ENCODE measurements around the gene PROP1. TPM values are rescaled to one million over a fixed set of nuclear protein-coding genes. Genes with fewer than 3 reads are reported as not detected.

Gene PROP1
- total RNA-seq, 1 donor from 2014 or later, result not detected

DNA sequence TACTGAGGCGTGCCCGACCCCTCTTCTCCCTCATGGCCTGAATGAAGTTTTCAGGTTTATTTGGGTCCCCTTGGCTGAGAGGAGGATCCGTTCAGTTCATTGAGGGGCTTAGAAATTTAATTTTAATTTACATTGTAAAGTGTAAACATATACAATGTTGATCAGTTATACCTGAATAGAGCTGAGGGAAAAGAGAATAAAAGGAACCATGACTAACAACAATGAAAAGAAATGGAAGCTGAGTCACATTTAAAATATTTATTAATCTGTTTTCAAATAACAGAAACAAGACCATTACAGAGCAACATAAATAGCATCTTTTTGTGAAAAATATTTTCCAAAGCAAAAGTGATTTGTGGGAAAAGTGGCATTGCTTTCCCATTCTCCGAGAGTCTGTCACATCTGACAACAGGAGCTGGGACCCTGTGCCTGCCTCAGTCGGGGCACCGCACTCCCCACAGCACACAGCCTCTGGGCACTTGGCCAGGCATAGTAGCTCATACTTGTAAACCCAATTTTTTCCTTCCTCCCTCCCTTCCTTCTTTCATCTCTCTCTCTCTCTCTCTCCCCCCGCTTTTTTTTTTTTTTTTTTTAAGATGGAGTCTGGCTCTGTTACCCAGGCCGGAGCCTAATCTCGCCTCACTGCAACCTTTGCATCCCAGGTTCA, 28.7 kb downstream of the PROP1 start:
- no peak for DNase-seq (ENCODE audit: low spot score)
- Histone ChIP-seq H3K4me1 (no peaks in the 10 kb centered on the region), H3K9ac (no peak overlapping the region), H4K20me1 (ENCODE audit: low read depth) (no peaks in the 10 kb centered on the region), H3K36me3 (no peaks in the 10 kb centered on the region), H3K27me3 (no peaks in the 10 kb centered on the region), H3K4me3 (no peak overlapping the region), H2AFZ (replicated peaks) (no peak overlapping the region), H3K4me2 (no peak overlapping the region), H3K9me3 (ENCODE audit: low read depth) (no peaks in the 10 kb centered on the region), H3K27ac (no peak overlapping the region), H3F3A (ENCODE audit: low read depth) (no peaks in the 10 kb centered on the region), H3K79me2 (ENCODE audit: low read depth) (no peaks in the 10 kb centered on the region)
- no peaks in the 10 kb centered on the region for H3K4me1 Mint-ChIP-seq
- H3K9me3 Mint-ChIP-seq, result no peaks in the 10 kb centered on the region
- H3K27me3 Mint-ChIP-seq (ENCODE audit: insufficient read depth, low read depth), result peaks cover 5% of the 10 kb centered on the region
- no peak for TF ChIP-seq EZH2 (IDR thresholded peaks at IDR 0.05)
- no peak for TF ChIP-seq EZH2phosphoT487 (IDR thresholded peaks at IDR 0.05)
- TF ChIP-seq CTCF (IDR thresholded peaks at IDR 0.05), result no peak
- no peak overlapping the region for H3K27ac Mint-ChIP-seq
- no peak overlapping the region for H3K4me3 Mint-ChIP-seq
- no peaks in the 10 kb centered on the region for H3K36me3 Mint-ChIP-seq

GRCh38 chr5:177966839-177967166, 29.2 kb downstream of the PROP1 start:
- Mint-ChIP-seq H3K4me3 (no peak overlapping the region), H3K9me3 (no peaks in the 10 kb centered on the region), H3K27me3 (ENCODE audit: insufficient read depth, low read depth) (peaks cover 5% of the 10 kb centered on the region), H3K36me3 (no peaks in the 10 kb centered on the region), H3K4me1 (no peaks in the 10 kb centered on the region), H3K27ac (no peak overlapping the region)
- no peak overlapping the region for H2AFZ ChIP-seq (replicated peaks)
- H3K9me3 ChIP-seq (ENCODE audit: low read depth), result no peaks in the 10 kb centered on the region
- TF ChIP-seq EZH2phosphoT487 (IDR thresholded peaks at IDR 0.05) (no peak), CTCF (IDR thresholded peaks at IDR 0.05) (no peak), EZH2 (IDR thresholded peaks at IDR 0.05) (no peak)
- H3K4me3 ChIP-seq, result no peak overlapping the region
- H3F3A ChIP-seq (ENCODE audit: low read depth), result no peaks in the 10 kb centered on the region
- no peak overlapping the region for H3K4me2 ChIP-seq
- no peaks in the 10 kb centered on the region for H3K79me2 ChIP-seq (ENCODE audit: low read depth)
- no peak overlapping the region for H3K27ac ChIP-seq
- H3K36me3 ChIP-seq, result no peaks in the 10 kb centered on the region
- no peaks in the 10 kb centered on the region for H3K4me1 ChIP-seq
- H3K27me3 ChIP-seq, result no peaks in the 10 kb centered on the region
- no peak overlapping the region for H3K9ac ChIP-seq
- DNase-seq (ENCODE audit: low spot score), result no peak
- H4K20me1 ChIP-seq (ENCODE audit: low read depth), result no peaks in the 10 kb centered on the region

DNA sequence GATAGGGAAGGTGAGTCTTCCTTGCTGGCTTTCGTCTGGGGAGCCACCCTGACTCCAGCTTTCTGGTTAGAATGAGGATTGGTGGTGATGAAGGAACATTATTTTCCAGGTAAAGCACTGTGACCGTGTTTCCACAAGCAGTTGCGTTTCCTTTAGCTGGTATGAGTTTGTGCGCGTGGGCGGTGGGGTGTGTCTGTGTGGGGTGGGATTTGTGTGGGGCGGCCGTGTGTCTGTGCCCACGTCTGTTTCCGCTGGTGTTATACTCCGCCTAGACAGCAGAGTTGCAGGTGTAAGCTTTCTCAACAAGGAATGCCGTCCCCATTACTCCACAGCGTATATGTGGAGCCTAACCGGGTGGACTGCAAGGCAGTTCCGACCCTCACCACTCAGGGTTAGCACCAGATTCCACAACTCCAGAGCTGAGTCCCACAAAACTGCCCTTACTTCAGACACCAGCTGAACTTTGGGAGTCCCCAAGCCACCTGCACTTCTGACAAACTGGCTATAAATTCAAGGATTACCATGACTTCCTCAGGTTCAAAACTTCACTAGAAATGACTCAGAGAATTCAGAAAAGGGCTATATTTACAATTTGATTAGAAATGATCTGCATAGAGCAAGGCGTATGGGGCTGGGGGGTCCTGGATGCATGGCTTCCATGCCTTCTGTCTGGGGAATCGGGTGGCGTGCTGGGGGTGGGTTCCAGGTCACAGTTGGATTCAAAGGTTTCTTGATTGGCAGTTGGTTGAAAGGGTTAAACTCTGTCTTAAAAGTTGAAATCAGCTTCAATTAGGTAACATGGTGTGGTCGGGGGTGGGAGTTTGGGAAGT, 29.8 kb downstream of the PROP1 start:
- no peaks in the 10 kb centered on the region for H3K79me2 ChIP-seq (ENCODE audit: low read depth)
- H3K36me3 ChIP-seq, result no peaks in the 10 kb centered on the region
- no peaks in the 10 kb centered on the region for H4K20me1 ChIP-seq (ENCODE audit: low read depth)
- DNase-seq (ENCODE audit: low spot score), result no peak
- Mint-ChIP-seq H3K9me3 (peaks cover under 1% of the 10 kb centered on the region), H3K4me3 (no peak overlapping the region), H3K4me1 (no peaks in the 10 kb centered on the region), H3K27me3 (ENCODE audit: insufficient read depth, low read depth) (peaks cover 5% of the 10 kb centered on the region), H3K27ac (no peak overlapping the region), H3K36me3 (no peaks in the 10 kb centered on the region)
- no peak overlapping the region for H3K9ac ChIP-seq
- no peaks in the 10 kb centered on the region for H3K4me1 ChIP-seq
- no peaks in the 10 kb centered on the region for H3K27me3 ChIP-seq
- TF ChIP-seq EZH2phosphoT487 (IDR thresholded peaks at IDR 0.05) (no peak), EZH2 (IDR thresholded peaks at IDR 0.05) (no peak), CTCF (IDR thresholded peaks at IDR 0.05) (no peak)
- H3F3A ChIP-seq (ENCODE audit: low read depth), result no peaks in the 10 kb centered on the region
- H3K4me3 ChIP-seq, result no peak overlapping the region
- H2AFZ ChIP-seq (replicated peaks), result no peak overlapping the region
- H3K4me2 ChIP-seq, result no peak overlapping the region
- H3K27ac ChIP-seq, result no peak overlapping the region
- no peaks in the 10 kb centered on the region for H3K9me3 ChIP-seq (ENCODE audit: low read depth)
